ENCODE measurements around the gene SENP8.
A peak's percentile ranks its signal among the peaks of the same experiment; 100 is the strongest.

The SENP8 gene

GRCh38 chr15:72155635-72156616, 37.7 kb downstream of the SENP8 start:
- DNase-seq (ENCODE audit: insufficient read length, low spot score): peak; percentile 47
- peak; percentile 90 for FAIRE-seq

GRCh38 chr15:72156928-72157327, 38.7 kb downstream of the SENP8 start:
- FAIRE-seq: no peak
- TF ChIP-seq CTCF (IDR thresholded peaks at IDR 0.05; ENCODE audit: insufficient read depth, missing control alignments): no peak
- no peak for DNase-seq (ENCODE audit: insufficient read length, low spot score)

More at GRCh38 chr15:72155635-72156616, 37.7 kb downstream of the SENP8 start:
- TF ChIP-seq CTCF (IDR thresholded peaks at IDR 0.05; ENCODE audit: insufficient read depth, missing control alignments): peak; percentile 97

GRCh38 chr15:72160696-72161245, 42.6 kb downstream of the SENP8 start:
- DNase-seq (ENCODE audit: insufficient read length, low spot score) (no peak), FAIRE-seq (no peak)

GRCh38 chr15:72161361-72162132, 43.3 kb downstream of the SENP8 start:
- FAIRE-seq (no peak), DNase-seq (ENCODE audit: insufficient read length, low spot score) (no peak)
- no peak for TF ChIP-seq CTCF (IDR thresholded peaks at IDR 0.05; ENCODE audit: insufficient read depth, missing control alignments)

More at GRCh38 chr15:72160696-72161245, 42.6 kb downstream of the SENP8 start:
- no peak for TF ChIP-seq CTCF (IDR thresholded peaks at IDR 0.05; ENCODE audit: insufficient read depth, missing control alignments)

GRCh38 chr15:72162569-72162968, 44.4 kb downstream of the SENP8 start:
- no peak for FAIRE-seq
- DNase-seq (ENCODE audit: insufficient read length, low spot score): no peak
- no peak for TF ChIP-seq CTCF (IDR thresholded peaks at IDR 0.05; ENCODE audit: insufficient read depth, missing control alignments)

GRCh38 chr15:72163719-72164118, 45.5 kb downstream of the SENP8 start:
- DNase-seq (ENCODE audit: insufficient read length, low spot score): no peak
- no peak for FAIRE-seq
- no peak for TF ChIP-seq CTCF (IDR thresholded peaks at IDR 0.05; ENCODE audit: insufficient read depth, missing control alignments)
